Trophoblast cell (in vitro differentiated cells and primary cell): Measurements from ENCODE around the gene GRID1.

Experiments used
- DNase-seq, 2 donors: peaks; one replicate each; pipeline ENCODE4 v3.0.0-alpha.2; 2016
- H2AFZ ChIP-seq: 2 replicates; pipeline ENCODE4 v1.6.1; 2013; ENCODE audit warnings: low read length, moderate library complexity, mild to moderate bottlenecking; ENCODE audit not compliant: insufficient read depth, poor library complexity
- H2AK5ac ChIP-seq: 2 replicates; pipeline ENCODE4 v1.6.1; 2013; ENCODE audit warnings: mild to moderate bottlenecking, low read length
- H2BK120ac ChIP-seq: 2 replicates; pipeline ENCODE4 v1.6.1; 2013; ENCODE audit warnings: low read length, mild to moderate bottlenecking, moderate library complexity; ENCODE audit not compliant: insufficient read depth, poor library complexity
- H2BK12ac ChIP-seq: 2 replicates; pipeline ENCODE4 v1.6.1; 2013; ENCODE audit warnings: mild to moderate bottlenecking, low read length, moderate library complexity
- H2BK5ac ChIP-seq: 2 replicates; pipeline ENCODE4 v1.6.1; 2013; ENCODE audit warnings: low read length, low read depth, moderate library complexity, mild to moderate bottlenecking; ENCODE audit not compliant: poor library complexity
- H3K14ac ChIP-seq: 2 replicates; pipeline ENCODE4 v1.6.1; 2013; ENCODE audit warnings: mild to moderate bottlenecking, low read length
- H3K18ac ChIP-seq: 2 replicates; pipeline ENCODE4 v1.6.1; 2013; ENCODE audit warnings: mild to moderate bottlenecking, low read length
- H3K23ac ChIP-seq: 2 replicates; pipeline ENCODE4 v1.6.1; 2013; ENCODE audit warnings: low read length
- H3K27ac ChIP-seq: 2 replicates; pipeline ENCODE4 v1.5.1; 2013; ENCODE audit warnings: low read depth, mild to moderate bottlenecking, inconsistent platforms, low read length, moderate library complexity
- H3K27me3 ChIP-seq: 2 replicates; pipeline ENCODE4 v1.6.1; 2013; ENCODE audit warnings: inconsistent platforms, mild to moderate bottlenecking, low read length, moderate library complexity; ENCODE audit not compliant: insufficient read depth
- H3K36me3 ChIP-seq, 2 experiments: 1 replicate in 1 of 2; 2 replicates in 1 of 2; pipeline ENCODE4 v1.6.1; 2013; ENCODE audit warnings: low read length in 2 of 2, mild to moderate bottlenecking in 2 of 2, moderate library complexity in 1 of 2; ENCODE audit not compliant: insufficient read depth in 2 of 2, control insufficient read depth in 1 of 2
- H3K4ac ChIP-seq: 2 replicates; pipeline ENCODE4 v1.6.1; 2013; ENCODE audit warnings: low read depth, mild to moderate bottlenecking, low read length, moderate library complexity
- H3K4me1 ChIP-seq, 2 experiments: 1 replicate in 1 of 2; 2 replicates in 1 of 2; pipeline ENCODE4 v1.6.1; 2013; ENCODE audit warnings: low read length in 2 of 2, mild to moderate bottlenecking in 2 of 2, moderate library complexity in 1 of 2; ENCODE audit not compliant: insufficient read depth in 2 of 2, control insufficient read depth in 1 of 2
- H3K4me2 ChIP-seq: 2 replicates; pipeline ENCODE4 v1.6.1; 2013; ENCODE audit warnings: inconsistent platforms, mild to moderate bottlenecking, low read length, moderate library complexity
- H3K4me3 ChIP-seq: 2 replicates; pipeline ENCODE4 v1.5.1; 2013; ENCODE audit warnings: mild to moderate bottlenecking, low read depth, low read length, inconsistent platforms
- H3K79me1 ChIP-seq: one replicate; pipeline ENCODE4 v1.6.1; 2013; ENCODE audit warnings: low read length
- H3K79me2 ChIP-seq: 2 replicates; pipeline ENCODE4 v1.6.1; 2013; ENCODE audit warnings: low read length, mild to moderate bottlenecking; ENCODE audit not compliant: control insufficient read depth, insufficient read depth, poor library complexity
- H3K9ac ChIP-seq: 2 replicates; pipeline ENCODE4 v1.6.1; 2013; ENCODE audit warnings: mild to moderate bottlenecking, low read length
- H3K9me3 ChIP-seq: 2 replicates; pipeline ENCODE4 v1.6.1; 2013; ENCODE audit warnings: low read depth, mild to moderate bottlenecking, control low read depth, inconsistent platforms, low read length; ENCODE audit not compliant: insufficient read depth
- H4K12ac ChIP-seq: 2 replicates; pipeline ENCODE4 v1.6.1; 2013; ENCODE audit warnings: low read depth, mild to moderate bottlenecking, low read length, moderate library complexity
- H4K8ac ChIP-seq: 2 replicates; pipeline ENCODE4 v1.6.1; 2013; ENCODE audit warnings: low read depth, mild to moderate bottlenecking, low read length, moderate library complexity
- H4K91ac ChIP-seq: one replicate; pipeline ENCODE4 v1.6.1; 2013; ENCODE audit warnings: low read depth, mild to moderate bottlenecking, low read length, moderate library complexity
- WGBS: extraction: QIAGEN DNeasy Blood & Tissue Kit; methylation state at CpG from one replicate; pipeline ENCODE4 v1.1.7; 2013; ENCODE audit warnings: missing lambda C conversion rate; ENCODE audit not compliant: insufficient read length, insufficient coverage; ENCODE audit errors: extremely low coverage; 5-methylcytosine and 5-hydroxymethylcytosine counted together

Gene GRID1

DNA sequence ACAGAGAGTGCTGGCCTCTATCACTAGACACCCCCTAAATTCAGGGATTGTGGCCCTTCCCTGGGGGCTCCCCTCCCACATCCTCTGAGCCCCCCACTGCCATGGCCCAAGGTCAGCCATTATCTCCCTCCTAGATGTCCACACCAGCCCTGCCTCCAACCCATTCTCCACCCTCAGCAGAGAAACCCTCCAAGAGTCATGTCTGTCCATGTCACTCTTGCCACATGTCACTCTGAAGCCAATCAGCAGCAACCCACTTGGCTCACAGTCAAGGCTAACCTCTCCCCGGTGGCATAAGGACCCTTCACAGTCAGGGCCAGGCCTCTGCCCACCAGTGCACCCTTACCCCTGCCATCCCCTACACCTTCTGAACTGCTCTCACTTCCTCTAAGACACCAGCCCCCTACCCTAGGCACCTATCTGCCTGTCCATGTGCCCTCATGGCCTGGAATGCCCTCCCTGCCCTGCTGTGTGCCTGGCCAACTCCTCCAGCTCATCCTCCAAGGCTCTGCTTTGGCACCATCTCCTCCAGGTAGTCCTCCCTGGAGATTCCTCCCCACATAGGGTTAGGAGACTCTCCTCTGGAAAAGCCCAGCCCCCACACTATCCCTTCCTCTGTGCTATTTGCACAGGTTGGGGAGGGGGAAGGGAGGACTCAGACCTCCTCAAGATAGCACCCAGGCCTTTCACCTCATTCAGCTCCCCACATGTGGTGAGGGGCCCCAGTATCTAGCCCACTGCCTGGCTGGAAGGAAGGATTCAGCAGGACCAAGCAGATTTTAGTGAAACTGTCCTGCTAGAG is 83.7 kb downstream of the GRID1 start:
- H3K18ac ChIP-seq: no peak overlapping the region
- no peaks in the 10 kb centered on the region for H3K4me1 ChIP-seq
- H2BK120ac ChIP-seq: no peak overlapping the region
- peaks cover 7% of the 10 kb centered on the region for H3K9me3 ChIP-seq
- no peaks in the 10 kb centered on the region for H3K79me2 ChIP-seq
- H3K4me3 ChIP-seq: no peak overlapping the region
- H3K4me2 ChIP-seq: no peak overlapping the region
- no peak overlapping the region for H3K9ac ChIP-seq
- H2BK5ac ChIP-seq: no peak overlapping the region
- H3K79me1 ChIP-seq: no peaks in the 10 kb centered on the region
- H3K14ac ChIP-seq: no peak overlapping the region
- no peak overlapping the region for H4K12ac ChIP-seq
- no peak overlapping the region for H3K23ac ChIP-seq
- H2AK5ac ChIP-seq: no peak overlapping the region
- no CpG with 5 or more reads among the region's 1 CpG for WGBS
- H2AFZ ChIP-seq: no peak overlapping the region
- H3K36me3 ChIP-seq: no peaks in the 10 kb centered on the region
- H3K27ac ChIP-seq: no peak overlapping the region
- H4K91ac ChIP-seq: no peak overlapping the region
- H4K8ac ChIP-seq: no peak overlapping the region
- no peaks in the 10 kb centered on the region for H3K27me3 ChIP-seq
- H3K4ac ChIP-seq: no peak overlapping the region
- H2BK12ac ChIP-seq: no peak overlapping the region
- DNase-seq: no peak

DNA sequence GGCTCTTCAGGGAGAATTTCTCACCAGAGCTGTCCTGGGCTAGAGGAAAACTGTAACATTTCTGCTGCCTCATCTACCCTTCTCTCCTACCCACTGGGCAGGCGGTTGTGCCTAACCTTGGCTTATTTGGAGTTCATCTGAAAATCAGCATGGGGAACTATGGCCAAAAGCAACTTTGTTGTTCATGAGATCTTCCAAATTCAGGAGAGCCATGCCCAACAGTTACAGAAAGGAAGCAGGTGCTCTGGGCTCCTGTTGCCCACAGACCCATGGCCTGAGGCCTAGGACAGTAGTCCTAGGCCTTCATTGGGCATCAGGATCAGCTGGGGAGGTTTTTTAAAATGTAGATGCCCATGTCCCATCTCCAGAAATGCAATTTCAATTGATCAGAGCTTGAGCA is 85.2 kb downstream of the GRID1 start:
- no peak overlapping the region for H2BK12ac ChIP-seq
- H3K4me1 ChIP-seq: no peaks in the 10 kb centered on the region
- no peak overlapping the region for H3K27ac ChIP-seq
- no peak overlapping the region for H3K4me3 ChIP-seq
- no CpG with 5 or more reads among the region's 1 CpG for WGBS
- no peaks in the 10 kb centered on the region for H3K36me3 ChIP-seq
- H4K12ac ChIP-seq: no peak overlapping the region
- no peak overlapping the region for H3K14ac ChIP-seq
- no peak overlapping the region for H4K8ac ChIP-seq
- H3K27me3 ChIP-seq: no peaks in the 10 kb centered on the region
- H3K79me1 ChIP-seq: no peaks in the 10 kb centered on the region
- H2AK5ac ChIP-seq: no peak overlapping the region
- no peak overlapping the region for H3K18ac ChIP-seq
- H3K9me3 ChIP-seq: peaks cover 6% of the 10 kb centered on the region
- H3K79me2 ChIP-seq: no peaks in the 10 kb centered on the region
- no peak overlapping the region for H2AFZ ChIP-seq
- no peak overlapping the region for H3K9ac ChIP-seq
- no peak overlapping the region for H3K4ac ChIP-seq
- H2BK5ac ChIP-seq: no peak overlapping the region
- no peak for DNase-seq
- H3K4me2 ChIP-seq: no peak overlapping the region
- no peak overlapping the region for H2BK120ac ChIP-seq
- no peak overlapping the region for H4K91ac ChIP-seq
- no peak overlapping the region for H3K23ac ChIP-seq

DNA sequence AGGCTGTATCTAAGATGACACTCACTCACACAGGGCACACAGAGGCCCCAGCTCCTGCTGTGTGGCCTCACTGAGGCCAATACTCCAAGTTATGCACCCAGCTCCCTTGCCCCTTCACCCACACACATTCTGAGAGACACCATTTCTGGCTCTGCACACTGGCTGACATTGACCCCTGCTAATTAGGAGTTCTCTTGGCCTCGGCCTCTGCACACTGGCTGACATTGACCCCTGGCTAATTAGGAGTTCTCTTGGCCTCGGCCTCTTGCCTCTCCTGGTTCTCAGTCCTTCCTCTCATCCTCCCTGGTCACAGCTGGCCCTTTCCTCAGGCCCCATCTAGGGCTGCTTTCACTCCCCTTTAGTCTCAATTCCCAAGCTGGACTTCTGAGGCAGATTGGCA is 97.3 kb downstream of the GRID1 start:
- no peaks in the 10 kb centered on the region for H3K4me1 ChIP-seq
- no peak overlapping the region for H2BK5ac ChIP-seq
- no peak overlapping the region for H3K18ac ChIP-seq
- no peak overlapping the region for H3K14ac ChIP-seq
- H4K8ac ChIP-seq: no peak overlapping the region
- no peak overlapping the region for H3K23ac ChIP-seq
- peaks cover 2% of the 10 kb centered on the region for H3K9me3 ChIP-seq
- H3K9ac ChIP-seq: no peak overlapping the region
- no peaks in the 10 kb centered on the region for H3K27me3 ChIP-seq
- H3K4ac ChIP-seq: no peak overlapping the region
- no peak overlapping the region for H2AK5ac ChIP-seq
- no peak overlapping the region for H4K12ac ChIP-seq
- no peak overlapping the region for H4K91ac ChIP-seq
- no peak for DNase-seq
- H2AFZ ChIP-seq: no peak overlapping the region
- H3K79me1 ChIP-seq: no peaks in the 10 kb centered on the region
- no peak overlapping the region for H3K27ac ChIP-seq
- H3K36me3 ChIP-seq: no peaks in the 10 kb centered on the region
- H3K4me3 ChIP-seq: no peak overlapping the region
- no peaks in the 10 kb centered on the region for H3K79me2 ChIP-seq
- no CpG with 5 or more reads among the region's 2 CpGs for WGBS
- H2BK120ac ChIP-seq: no peak overlapping the region
- no peak overlapping the region for H3K4me2 ChIP-seq
- no peak overlapping the region for H2BK12ac ChIP-seq

DNA sequence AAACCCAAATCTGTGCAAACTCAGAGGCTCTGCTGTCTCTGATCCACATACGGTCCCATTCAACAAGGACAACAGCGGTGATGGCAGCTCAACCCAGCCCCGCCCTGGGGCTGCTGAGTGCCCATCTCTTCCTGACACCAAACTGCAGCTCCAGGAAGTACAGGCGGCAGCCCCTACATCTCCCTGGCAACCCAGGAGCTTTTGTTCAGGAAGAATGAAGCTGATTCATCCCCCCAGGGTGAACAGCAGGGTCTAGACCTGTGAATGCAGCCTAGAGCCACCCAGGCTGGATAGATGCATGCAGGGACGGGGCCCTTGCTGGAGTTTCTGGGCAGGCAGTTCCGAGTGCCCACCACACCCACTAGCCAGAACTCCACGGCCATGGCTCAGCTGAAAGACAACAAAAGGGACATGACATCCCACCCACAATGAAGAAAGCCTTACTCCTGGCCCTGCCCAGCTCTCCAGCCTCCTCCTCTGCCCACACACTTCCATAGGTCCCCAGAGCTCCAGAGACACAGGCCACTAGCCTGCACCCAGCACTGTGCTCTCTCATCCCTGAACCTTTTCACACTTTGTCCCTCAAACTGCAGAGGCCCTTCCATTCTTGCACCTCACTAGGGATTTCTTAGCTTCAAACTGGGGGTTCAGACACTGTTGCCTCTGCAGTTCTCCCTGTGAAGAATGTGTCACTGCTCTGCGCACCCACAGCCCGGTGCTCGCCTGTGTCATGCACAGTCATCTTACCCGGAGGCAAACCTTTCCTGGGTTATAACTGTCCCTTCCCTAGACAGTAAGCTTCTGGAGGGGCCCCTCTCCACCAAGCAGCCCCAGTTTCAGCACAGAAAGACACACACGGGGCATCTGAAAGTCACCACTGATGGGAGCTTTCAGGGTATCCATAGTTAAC is 99.1 kb downstream of the GRID1 start:
- H4K91ac ChIP-seq: no peak overlapping the region
- H3K9me3 ChIP-seq: peaks cover 2% of the 10 kb centered on the region
- no peak overlapping the region for H4K8ac ChIP-seq
- H3K9ac ChIP-seq: no peak overlapping the region
- H3K4me2 ChIP-seq: no peak overlapping the region
- no peak overlapping the region for H2BK120ac ChIP-seq
- DNase-seq: no peak
- H2BK5ac ChIP-seq: no peak overlapping the region
- no peak overlapping the region for H2BK12ac ChIP-seq
- no peak overlapping the region for H3K27ac ChIP-seq
- H3K79me1 ChIP-seq: no peaks in the 10 kb centered on the region
- no peak overlapping the region for H4K12ac ChIP-seq
- no peak overlapping the region for H3K4ac ChIP-seq
- H2AK5ac ChIP-seq: no peak overlapping the region
- H3K23ac ChIP-seq: no peak overlapping the region
- H2AFZ ChIP-seq: no peak overlapping the region
- no CpG with 5 or more reads among the region's 12 CpGs for whole genome bisulfite sequencing
- H3K36me3 ChIP-seq: no peaks in the 10 kb centered on the region
- no peak overlapping the region for H3K18ac ChIP-seq
- no peaks in the 10 kb centered on the region for H3K27me3 ChIP-seq
- no peaks in the 10 kb centered on the region for H3K4me1 ChIP-seq
- no peak overlapping the region for H3K14ac ChIP-seq
- H3K4me3 ChIP-seq: no peak overlapping the region
- no peaks in the 10 kb centered on the region for H3K79me2 ChIP-seq
